ENCODE results near the gene CDCA4.

CDCA4 gene

DNA sequence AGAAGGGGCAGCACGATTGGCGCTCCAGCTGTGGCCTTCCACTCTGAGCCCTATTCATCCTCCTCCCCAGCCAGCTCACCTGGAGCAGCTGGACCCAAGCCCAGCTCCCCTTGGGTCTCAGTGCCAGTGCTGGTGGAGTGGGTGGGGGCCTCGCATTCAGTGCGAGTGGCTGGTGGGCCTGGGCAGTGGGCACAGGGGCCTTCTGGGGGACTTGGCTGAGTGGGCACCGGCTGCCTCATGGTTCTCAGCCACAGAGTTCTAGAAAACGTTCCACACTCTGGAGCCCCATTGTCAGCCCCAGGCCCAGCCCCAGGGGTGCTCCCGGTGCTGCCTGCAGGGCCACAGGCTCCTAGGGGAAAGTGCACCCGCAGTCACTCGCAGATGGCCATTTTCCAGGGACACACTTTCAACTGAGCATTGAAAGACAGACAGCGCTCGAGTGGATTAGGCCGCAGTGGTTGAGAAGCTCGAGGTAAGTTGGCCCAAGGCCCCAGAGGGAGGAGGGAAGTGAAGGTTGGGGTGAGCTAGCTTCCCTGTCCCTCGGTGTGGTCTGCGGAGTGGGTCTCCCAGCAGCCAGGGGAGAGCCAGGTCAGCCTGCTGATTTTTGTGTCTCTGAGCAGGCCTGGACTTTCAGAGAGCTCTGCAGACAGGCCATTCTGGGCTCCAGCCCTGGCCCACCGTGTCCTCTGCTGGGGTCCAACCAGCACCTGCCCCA is 31.5 kb downstream of the CDCA4 start:
- DNase-seq (ENCODE audit: low read depth in 2 of 2), result no peak
- H3K4me3 ChIP-seq (replicated peaks in 1 of 2; ENCODE audit: low read depth in 2 of 2, low read length in 2 of 2), result no peak overlapping the region
- TF ChIP-seq, protein P1, sequence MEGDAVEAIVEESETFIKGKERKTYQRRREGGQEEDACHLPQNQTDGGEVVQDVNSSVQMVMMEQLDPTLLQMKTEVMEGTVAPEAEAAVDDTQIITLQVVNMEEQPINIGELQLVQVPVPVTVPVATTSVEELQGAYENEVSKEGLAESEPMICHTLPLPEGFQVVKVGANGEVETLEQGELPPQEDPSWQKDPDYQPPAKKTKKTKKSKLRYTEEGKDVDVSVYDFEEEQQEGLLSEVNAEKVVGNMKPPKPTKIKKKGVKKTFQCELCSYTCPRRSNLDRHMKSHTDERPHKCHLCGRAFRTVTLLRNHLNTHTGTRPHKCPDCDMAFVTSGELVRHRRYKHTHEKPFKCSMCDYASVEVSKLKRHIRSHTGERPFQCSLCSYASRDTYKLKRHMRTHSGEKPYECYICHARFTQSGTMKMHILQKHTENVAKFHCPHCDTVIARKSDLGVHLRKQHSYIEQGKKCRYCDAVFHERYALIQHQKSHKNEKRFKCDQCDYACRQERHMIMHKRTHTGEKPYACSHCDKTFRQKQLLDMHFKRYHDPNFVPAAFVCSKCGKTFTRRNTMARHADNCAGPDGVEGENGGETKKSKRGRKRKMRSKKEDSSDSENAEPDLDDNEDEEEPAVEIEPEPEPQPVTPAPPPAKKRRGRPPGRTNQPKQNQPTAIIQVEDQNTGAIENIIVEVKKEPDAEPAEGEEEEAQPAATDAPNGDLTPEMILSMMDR (IDR thresholded peaks at IDR 0.05; ENCODE audit: low read depth, low read length), result no peak

DNA sequence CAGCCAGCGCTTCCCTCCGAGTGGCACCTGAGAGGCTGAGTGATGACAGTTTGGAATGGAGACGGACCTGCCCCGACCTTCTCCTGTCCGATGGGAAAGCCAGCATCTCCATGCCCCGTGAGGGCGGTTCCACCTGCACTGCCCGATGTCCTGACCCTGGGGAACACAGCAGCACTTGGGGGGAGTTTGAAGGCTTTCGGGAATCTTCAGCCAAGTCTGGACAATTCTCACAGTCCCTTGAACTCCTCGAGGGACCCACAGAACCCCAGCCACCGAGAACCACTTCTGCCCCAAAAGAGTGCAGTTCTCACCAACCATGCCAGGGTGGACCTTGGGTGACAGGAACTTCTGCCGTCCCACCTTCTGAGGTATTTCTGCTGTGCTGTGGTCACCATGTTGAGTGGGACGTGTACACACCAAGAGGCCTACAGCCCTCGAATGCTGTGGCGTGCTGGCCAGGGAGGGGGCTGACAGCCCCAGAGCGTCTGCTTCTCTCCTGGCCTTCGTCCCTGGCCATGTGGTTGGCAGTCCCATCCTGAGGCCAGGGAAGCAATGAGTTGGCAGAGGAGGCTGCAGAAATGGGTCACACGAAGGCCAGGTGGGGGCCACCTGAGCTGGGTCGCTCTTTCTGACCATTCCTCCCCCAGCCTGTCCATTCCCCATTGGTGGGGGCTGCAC is 34.3 kb downstream of the CDCA4 start:
- H3K4me3 ChIP-seq (replicated peaks in 1 of 2; ENCODE audit: low read depth in 2 of 2, low read length in 2 of 2), result peak overlapping the region; percentile 66 to 79
- no peak for DNase-seq (ENCODE audit: low read depth in 2 of 2)
- TF ChIP-seq, protein P1 (IDR thresholded peaks at IDR 0.05; ENCODE audit: low read depth, low read length), result no peak

DNA sequence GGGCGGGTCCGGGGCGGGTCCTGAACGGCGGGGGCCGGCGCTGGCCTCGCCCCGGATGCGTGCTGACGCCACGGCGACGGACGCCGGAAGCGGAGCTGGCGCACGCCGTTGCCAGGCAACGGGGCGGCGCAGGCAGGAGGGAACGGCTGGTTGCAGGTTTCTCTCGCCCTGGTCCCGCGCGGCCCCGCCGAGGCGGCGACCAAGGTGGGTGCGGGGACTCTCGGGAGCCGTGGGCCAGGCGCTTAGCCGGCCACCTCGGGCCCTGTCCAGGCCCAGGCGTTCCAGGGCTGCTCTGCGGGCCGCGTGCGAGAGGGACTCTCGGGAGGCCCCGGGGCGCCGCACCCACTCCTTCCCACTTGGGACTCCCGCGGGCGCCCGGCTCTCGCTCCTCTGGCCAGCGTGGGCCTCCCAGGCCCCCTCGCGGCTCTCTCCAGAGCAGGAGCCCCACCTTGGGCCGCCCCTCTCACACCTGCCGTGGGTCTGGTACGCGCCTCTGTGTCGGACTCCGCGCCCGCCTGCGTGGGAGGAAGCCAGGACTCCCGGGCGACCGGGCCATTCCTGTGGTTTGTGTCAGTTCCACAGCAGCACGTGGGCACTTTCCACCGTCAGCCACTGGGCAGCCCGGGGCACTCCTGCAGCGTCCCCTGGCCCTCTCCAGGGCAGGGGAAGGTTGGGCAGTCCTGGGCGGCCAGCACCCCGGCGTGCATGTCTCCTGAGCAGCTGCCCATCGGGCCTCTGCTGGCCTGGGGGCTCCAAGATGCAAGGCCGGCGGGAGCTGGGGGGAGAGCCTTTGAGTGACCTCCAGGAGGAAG is 35.0 kb downstream of the CDCA4 start, which contains the start of gene CLBA1:
Gene CLBA1 (plus strand): TSS at position 114 of the 812 bp plus-strand sequence. CDS start 644 bp downstream, at position 758.
- DNase-seq (ENCODE audit: low read depth in 2 of 2), result peak; percentile 85 to 94
- H3K4me3 ChIP-seq (replicated peaks in 1 of 2; ENCODE audit: low read depth in 2 of 2, low read length in 2 of 2), result peak within 1 kb of the TSS; percentile 66 to 79
- TF ChIP-seq, protein P1 (IDR thresholded peaks at IDR 0.05; ENCODE audit: low read depth, low read length), result no peak

DNA sequence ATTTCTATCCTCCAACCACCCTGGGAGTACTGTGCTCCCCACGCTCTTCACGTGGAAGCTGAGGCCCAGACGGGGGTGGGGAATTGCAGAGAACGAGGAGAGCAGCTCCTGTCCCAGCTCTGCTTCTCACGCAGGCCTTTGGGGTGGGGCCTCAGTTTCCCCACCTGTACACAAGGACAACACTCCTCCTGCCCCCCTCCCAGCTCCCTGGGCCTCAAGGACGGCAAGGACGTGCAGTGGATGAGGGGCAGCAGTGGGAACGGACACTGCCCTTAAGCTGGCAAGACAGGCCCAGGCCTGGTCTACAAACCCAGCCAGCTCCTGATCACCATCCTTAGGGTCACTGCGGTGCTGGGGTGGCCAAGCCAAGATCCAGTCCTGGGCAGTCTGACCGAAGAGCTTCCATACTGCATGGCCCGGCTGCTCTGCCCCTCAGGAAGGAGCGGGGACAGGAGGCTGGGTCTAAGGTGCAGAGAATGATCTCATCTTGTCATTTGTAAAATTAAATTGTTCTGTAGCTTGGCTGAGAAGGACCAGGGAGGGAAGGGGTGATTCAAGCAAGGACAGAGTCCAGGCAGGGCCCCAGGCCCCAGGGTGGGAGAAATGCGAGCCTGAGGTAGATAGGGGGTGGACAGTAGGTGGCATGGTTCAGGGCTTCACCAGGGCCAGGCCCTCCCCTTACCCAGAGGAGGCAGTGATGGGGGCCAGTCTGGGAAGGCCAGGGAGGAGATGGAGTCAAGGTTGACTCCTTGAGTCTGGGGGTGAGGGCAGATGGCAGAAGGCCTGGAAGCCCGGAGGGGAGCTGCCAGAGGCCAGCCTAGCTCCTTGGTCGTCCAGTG is 36.6 kb downstream of the CDCA4 start:
- H3K4me3 ChIP-seq (replicated peaks in 1 of 2; ENCODE audit: low read depth in 2 of 2, low read length in 2 of 2), result no peak overlapping the region
- no peak for DNase-seq (ENCODE audit: low read depth in 2 of 2)
- TF ChIP-seq, protein P1 (IDR thresholded peaks at IDR 0.05; ENCODE audit: low read depth, low read length), result no peak

DNA sequence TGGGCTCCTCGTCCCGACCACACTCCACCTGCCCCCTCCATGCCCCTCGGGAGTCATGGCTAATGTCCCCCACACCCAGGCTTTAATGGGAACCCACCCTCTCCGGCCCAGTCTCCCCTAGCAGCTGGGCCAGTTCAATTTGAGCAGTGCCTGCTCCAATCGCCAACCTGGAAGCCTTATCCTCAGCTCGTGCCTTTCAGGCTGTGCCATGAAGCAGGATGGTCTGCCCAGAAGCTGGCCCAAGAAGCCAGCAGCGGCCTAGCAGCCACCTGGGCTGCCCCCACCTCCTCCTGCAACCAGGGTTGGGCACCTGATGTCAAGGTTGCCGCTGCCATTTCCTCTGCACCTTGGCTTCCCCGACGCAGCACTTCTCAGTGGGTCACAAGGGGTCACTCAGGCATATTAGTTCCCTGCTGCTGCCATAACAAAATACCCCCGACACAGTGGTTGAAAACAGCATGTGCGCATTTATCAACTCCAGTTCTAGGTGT is 37.6 kb downstream of the CDCA4 start:
- TF ChIP-seq, protein P1 (IDR thresholded peaks at IDR 0.05; ENCODE audit: low read depth, low read length), result no peak
- DNase-seq (ENCODE audit: low read depth in 2 of 2), result no peak
- H3K4me3 ChIP-seq (replicated peaks in 1 of 2; ENCODE audit: low read depth in 2 of 2, low read length in 2 of 2), result no peak overlapping the region
